HG02678 (cell line): Measurements from ENCODE around the gene DNAJC1.
A peak's percentile ranks its signal among the peaks of the same experiment; 100 is the strongest.
"Not testable (repeated sequence)": the region's sequence is repeated elsewhere in the genome, so short reads cannot be mapped to it uniquely, and the experiment has no call there.

Experiments used
- ATAC-seq: cut with Tn5 transposase; IDR thresholded peaks from one replicate; pipeline ENCODE4 v1.9.1; 2021; ENCODE audit warnings: mild to moderate bottlenecking, moderate library complexity; ENCODE audit not compliant: unreplicated experiment

Gene DNAJC1

DNA sequence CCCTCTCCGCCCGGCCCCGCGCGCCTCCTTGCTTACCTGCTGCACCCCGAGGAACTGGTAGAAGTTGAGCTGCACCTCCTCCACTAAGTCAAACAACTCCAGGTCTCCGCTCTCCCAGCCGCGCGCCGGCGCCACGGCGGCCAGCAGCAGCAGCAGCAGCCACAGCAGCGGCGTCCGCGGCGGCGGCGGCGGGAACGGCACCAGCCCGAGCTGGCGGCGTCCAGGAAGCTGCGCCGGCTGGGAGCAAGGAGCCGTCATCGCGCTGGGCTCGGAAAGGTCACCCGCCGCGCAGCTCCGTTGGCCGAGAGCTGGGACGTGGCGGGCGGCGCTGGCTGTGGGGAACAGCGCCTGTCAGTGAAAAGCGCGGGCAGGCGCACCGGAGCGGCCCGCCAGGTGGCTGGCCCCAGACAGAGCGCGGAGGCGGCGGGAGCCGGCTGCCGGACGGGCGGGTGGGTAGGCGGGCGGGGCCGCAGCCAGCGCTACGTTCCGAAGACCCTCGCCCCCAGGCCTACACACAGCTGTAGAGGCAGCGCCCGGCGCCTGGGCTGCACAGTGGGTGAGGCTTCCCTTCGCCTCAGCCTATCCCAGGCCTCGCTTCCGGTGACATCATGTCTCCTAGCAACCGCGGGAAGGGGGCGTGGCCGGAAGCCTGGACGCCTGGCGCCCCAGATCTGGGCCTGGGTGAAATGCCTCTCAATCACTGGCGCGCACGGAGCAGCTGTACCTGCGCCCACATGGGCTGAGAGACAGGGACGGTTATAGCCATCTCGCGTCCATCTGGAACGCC lies at the start of gene DNAJC1:
DNAJC1 (minus strand) TSS at position 554 of the 787 bp plus-strand sequence; CDS start at position 258, 296 bp downstream.
- peak; percentile 94 for ATAC-seq

DNA sequence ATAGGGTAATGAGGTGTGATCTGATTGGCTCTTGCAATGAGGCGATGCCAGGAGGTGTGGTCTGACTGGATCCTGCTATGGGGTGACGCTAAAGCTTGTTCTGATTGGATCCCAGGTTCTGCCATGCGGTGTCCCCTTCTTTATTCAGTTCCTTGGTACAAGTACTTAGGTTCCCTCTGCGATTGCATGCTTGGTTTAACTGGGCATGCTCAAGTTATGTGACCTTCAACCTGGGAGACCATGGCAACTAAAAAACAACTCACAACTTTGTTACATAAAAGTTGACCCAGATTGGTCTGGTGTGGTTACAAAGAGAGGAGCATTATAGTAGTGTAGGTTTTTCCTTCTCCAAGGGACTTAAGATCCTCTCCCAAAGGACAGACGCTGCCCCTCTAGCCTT lies 49.5 kb upstream of the DNAJC1 start:
- ATAC-seq = no peak

- no peak for ATAC-seq
These were observed 46.1 kb upstream of the DNAJC1 start for GRCh38 chr10:22049635-22050034.

GRCh38 chr10:22047812-22048211 lies 44.3 kb upstream of the DNAJC1 start:
- ATAC-seq = no peak

DNA sequence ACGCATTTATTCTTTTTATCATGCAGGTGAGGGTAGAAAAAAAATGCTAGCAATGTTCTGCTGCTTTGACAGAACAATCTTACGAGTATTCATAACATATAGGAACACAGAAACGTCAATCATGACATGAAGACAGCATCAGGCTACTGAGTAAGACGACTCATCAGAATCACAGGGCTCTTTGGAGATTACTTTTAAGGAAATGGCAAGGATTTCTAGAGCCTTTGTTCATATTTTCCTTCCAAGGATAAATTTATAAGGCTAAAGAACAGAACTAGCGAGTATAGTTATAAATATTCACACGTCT lies 39.8 kb upstream of the DNAJC1 start:
- no peak for ATAC-seq

GRCh38 chr10:22042557-22043326 lies 39.2 kb upstream of the DNAJC1 start:
- no peak for ATAC-seq

DNA sequence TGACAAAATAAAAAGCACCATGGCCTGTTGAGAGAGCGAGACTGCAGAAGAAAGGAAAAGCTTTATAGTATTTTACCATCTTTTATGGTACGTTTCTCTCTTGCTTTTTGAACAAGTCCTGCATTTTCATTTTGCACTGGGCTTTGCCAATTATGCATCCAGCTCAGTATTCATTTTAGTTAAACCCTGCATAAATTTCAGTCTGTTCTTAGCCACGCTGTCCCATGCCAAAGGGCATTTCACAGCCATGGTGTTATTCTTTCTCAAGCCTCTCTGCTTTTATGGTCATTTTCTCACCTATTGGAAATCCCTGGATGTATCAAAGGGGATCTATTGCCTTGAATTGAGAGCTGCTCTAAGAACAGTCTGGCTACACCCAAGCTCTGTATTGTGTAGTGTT lies 30.8 kb upstream of the DNAJC1 start:
- no peak for ATAC-seq

GRCh38 chr10:22032268-22032667 lies 28.7 kb upstream of the DNAJC1 start:
- not testable (repeated sequence) for ATAC-seq

DNA sequence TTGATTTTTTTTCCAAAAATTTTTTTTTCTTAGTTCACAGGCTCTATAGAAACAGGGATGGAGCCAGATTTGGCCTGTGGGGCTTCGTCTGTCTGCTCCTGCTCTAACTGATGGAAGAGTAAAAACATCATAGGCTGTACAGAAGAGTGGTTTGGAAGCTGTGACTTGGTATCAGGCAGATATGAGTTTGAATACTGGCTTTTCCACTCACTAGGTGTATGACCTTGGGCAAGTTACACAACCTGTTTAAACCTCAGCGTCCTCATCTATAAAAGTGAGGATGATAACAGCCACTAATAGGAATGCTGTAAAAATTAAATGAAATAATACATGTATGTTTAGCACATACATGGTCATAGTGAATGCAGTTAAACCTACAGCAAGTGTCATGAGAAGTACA lies 26.9 kb upstream of the DNAJC1 start:
- ATAC-seq = no peak

DNA sequence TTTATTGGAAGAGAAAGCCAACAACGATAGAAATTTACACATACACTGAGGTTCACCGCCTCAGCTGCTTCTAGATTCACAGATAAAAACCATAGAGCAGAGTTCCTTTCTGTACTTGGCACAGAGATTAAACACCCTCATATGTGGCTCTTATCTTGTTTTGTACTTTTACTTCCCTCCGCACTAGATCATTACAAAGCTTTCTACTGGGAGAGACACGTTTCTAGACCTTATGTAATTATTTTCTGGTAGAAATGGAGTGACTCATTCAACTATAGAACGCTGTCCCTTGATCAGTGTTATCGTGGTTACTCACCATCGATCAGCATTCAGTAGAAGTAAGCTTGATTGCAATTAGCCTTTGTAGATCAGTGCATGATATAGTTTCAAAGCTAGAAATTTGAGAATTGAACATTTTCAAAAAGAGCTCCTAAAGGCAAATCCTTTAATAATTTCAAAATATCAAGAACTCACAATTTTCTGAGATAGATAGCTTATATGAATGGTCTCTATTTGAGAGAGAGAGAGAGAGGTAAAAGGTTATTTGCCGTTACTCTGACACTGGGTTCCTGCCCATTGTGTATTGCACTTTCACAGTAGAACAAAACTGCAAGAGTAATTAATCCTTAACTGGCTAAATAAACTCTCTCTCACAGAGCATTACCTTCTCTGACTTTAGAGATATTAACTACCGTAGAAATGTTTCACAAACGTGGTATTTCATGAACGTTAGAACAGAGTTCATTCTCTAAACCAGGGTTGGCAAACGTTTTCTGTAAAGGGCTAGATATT lies 26.1 kb upstream of the DNAJC1 start:
- ATAC-seq = no peak

GRCh38 chr10:22027364-22028238 lies 24.1 kb upstream of the DNAJC1 start:
- ATAC-seq = no peak

DNA sequence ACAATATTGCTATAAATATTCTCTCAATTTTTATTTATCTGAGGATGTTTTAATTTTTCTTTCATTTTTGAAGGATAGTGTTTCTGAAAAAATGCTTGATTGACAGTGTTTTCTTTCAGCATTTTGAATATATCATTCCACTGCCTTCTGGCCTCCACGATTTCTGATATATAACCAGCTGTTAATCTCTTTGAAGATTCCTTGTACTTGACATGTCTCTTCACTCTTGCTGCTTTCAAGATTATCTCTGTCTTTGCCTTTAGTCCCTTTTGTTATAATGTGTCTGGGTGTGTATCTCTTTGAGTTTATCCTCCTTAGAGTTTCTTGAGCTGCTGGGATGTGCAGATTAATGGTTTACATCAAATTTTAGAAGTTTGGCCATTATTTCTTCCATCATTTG lies 22.8 kb upstream of the DNAJC1 start:
- ATAC-seq = no peak

DNA sequence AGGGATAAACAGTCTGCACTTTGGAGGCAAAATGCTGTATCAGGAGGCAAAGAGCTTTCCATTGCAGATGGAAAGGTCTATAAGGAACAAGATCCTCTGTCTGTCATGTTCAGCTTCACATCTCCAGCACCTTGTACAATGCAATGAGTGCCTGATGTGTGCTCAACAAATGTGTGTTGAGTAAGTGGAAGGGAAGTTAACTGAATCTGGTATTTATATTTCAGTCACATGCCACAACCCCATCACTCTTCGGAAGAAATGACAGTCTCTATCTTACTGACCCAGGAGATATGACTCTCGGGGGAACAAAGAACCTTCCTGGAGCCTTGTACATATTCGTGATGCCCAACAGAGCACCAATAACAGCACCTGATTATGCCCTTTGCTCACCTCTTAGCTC lies 20.0 kb upstream of the DNAJC1 start:
- ATAC-seq = no peak

- no peak for ATAC-seq
These were observed 18.9 kb upstream of the DNAJC1 start for GRCh38 chr10:22022257-22023032.

DNA sequence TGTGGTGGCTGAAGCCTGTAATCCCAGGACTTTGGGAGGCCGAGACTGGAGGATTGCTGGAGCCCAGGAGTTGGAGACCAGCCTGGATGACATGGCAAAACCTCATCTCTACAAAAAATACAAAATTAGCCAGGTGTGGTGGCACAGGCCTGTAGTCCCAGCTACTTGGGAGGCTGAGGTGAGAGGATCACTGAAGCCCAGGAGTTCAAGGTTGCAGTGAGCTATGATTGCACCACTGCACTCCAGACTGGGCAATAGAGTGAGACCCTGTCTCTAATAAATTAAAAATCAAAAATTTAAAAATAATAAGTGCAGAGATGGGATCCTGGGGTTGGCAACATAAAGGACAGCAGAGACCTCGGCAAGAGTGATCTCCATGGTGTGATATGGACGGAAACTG lies 17.6 kb upstream of the DNAJC1 start:
- ATAC-seq = not testable (repeated sequence)

DNA sequence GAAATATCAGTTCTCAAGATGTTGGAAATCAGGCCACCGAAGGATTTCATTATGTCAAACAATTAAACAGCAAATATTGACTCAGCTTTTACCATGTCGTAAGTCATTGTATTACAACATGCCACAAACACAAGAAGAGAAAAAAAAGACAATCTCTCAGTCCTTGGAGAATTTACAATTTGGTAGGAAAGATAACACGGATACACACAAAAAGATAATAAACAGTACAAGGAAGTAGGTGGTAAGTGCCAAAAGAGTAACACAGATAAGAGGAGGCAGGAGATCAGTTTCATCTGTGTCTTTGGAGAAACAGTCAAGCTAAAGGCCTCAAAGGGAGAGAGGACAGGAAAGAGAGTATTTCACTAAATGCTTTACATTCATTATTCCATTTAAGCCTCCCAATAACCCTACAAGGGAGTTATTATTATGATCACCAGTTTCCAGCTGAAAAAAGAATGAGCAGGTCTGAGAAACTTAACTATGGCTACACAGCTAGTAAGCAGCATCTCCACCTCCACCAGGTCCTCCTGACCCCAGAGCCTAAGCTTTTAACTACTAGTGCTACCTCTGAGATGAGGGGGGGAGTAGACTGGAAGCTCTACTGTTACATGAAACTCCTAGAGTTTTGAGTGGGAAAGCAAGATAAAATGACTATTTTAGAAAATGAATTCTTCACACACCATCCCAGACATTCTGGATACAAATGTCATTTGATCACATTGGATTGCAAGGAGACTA lies 13.9 kb upstream of the DNAJC1 start:
- no peak for ATAC-seq

- ATAC-seq = no peak
These were observed 12.6 kb upstream of the DNAJC1 start for GRCh38 chr10:22016046-22016705.

GRCh38 chr10:22010973-22011408 lies 7.5 kb upstream of the DNAJC1 start:
- ATAC-seq = no peak

DNA sequence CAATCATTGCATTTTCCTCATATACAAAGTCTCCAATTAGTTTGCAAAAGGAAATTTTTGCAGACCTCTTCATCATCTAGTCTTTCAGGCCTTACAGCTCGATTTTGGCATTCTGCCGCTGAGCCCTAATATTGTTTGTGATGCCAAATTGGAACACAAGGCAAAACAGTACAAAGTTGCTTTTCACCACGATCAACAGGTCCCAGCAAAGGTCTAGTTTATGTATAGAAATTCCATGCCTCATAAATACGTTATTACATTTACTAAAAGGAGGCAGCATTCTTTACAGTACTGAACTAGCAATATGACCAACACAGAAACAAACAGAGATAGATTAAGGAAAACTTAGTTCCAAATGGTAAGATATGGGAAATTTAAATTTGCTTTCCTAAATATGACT lies 7.0 kb upstream of the DNAJC1 start:
- no peak for ATAC-seq
